Mesendoderm (in vitro differentiated cells): ENCODE results near the gene ST3GAL6.

Experiments
- DNase-seq: peaks from one replicate; pipeline ENCODE4 v3.0.0; 2013
- H2AK5ac ChIP-seq: 2 replicates; pipeline ENCODE4 v1.6.1; 2013; ENCODE audit warnings: low read length, inconsistent platforms
- H2BK120ac ChIP-seq: 2 replicates; pipeline ENCODE4 v1.6.1; 2013; ENCODE audit warnings: low read depth, mild to moderate bottlenecking, low read length, moderate library complexity, mixed read lengths
- H2BK15ac ChIP-seq: replicated peaks from 2 replicates; pipeline ENCODE4 v1.6.1; 2013; ENCODE audit warnings: low read depth, mild to moderate bottlenecking, moderate library complexity
- H2BK5ac ChIP-seq: 2 replicates; pipeline ENCODE4 v1.6.1; 2013; ENCODE audit warnings: low read length, inconsistent platforms
- H3K18ac ChIP-seq: 2 replicates; pipeline ENCODE4 v1.6.1; 2013; ENCODE audit warnings: mild to moderate bottlenecking, low read length, mixed read lengths
- H3K23ac ChIP-seq: one replicate; pipeline ENCODE4 v1.6.1; 2013; ENCODE audit warnings: low read length
- H3K27ac ChIP-seq: 2 replicates; pipeline ENCODE4 v1.5.1; 2013; ENCODE audit warnings: low read depth, mild to moderate bottlenecking, inconsistent platforms, low read length, moderate library complexity
- H3K27me3 ChIP-seq: 2 replicates; pipeline ENCODE4 v1.6.1; 2013; ENCODE audit warnings: low read length, control low read depth, mild to moderate bottlenecking, inconsistent platforms; ENCODE audit not compliant: insufficient read depth, poor library complexity
- H3K36me3 ChIP-seq: 2 replicates; pipeline ENCODE4 v1.6.1; 2013; ENCODE audit warnings: low read length, inconsistent platforms; ENCODE audit not compliant: control insufficient read depth, insufficient read depth
- H3K4ac ChIP-seq: one replicate; pipeline ENCODE4 v1.6.1; 2013; ENCODE audit warnings: low read depth, mild to moderate bottlenecking, low read length, moderate library complexity
- H3K4me1 ChIP-seq: 2 replicates; pipeline ENCODE4 v1.6.1; 2013; ENCODE audit warnings: low read depth, low read length, inconsistent platforms; ENCODE audit not compliant: control insufficient read depth
- H3K4me2 ChIP-seq: 2 replicates; pipeline ENCODE4 v1.6.1; 2013; ENCODE audit warnings: low read length
- H3K4me3 ChIP-seq: 2 replicates; pipeline ENCODE4 v1.5.1; 2013; ENCODE audit warnings: mild to moderate bottlenecking, low read length
- H3K56ac ChIP-seq: one replicate; pipeline ENCODE4 v1.6.1; 2013; ENCODE audit warnings: low read length
- H3K79me1 ChIP-seq: 2 replicates; pipeline ENCODE4 v1.6.1; 2013; ENCODE audit warnings: low read length, inconsistent platforms
- H3K79me2 ChIP-seq: 2 replicates; pipeline ENCODE4 v1.6.1; 2013; ENCODE audit warnings: mild to moderate bottlenecking, low read length; ENCODE audit not compliant: control insufficient read depth, insufficient read depth
- H3K9ac ChIP-seq: 2 replicates; pipeline ENCODE4 v1.6.1; 2013; ENCODE audit warnings: low read length, inconsistent platforms
- H4K5ac ChIP-seq: one replicate; pipeline ENCODE4 v1.6.1; 2013; ENCODE audit warnings: low read length
- H4K8ac ChIP-seq: one replicate; pipeline ENCODE4 v1.6.1; 2013; ENCODE audit warnings: low read depth, mild to moderate bottlenecking, control low read depth, low read length, moderate library complexity
- WGBS: extraction: QIAGEN DNeasy Blood & Tissue Kit; methylation state at CpG from one replicate; pipeline ENCODE4 v1.1.7; 2013; ENCODE audit warnings: low lambda C conversion rate, missing lambda C conversion rate; ENCODE audit not compliant: insufficient coverage; ENCODE audit errors: extremely low coverage; 5-methylcytosine and 5-hydroxymethylcytosine counted together

ST3GAL6 gene

DNA sequence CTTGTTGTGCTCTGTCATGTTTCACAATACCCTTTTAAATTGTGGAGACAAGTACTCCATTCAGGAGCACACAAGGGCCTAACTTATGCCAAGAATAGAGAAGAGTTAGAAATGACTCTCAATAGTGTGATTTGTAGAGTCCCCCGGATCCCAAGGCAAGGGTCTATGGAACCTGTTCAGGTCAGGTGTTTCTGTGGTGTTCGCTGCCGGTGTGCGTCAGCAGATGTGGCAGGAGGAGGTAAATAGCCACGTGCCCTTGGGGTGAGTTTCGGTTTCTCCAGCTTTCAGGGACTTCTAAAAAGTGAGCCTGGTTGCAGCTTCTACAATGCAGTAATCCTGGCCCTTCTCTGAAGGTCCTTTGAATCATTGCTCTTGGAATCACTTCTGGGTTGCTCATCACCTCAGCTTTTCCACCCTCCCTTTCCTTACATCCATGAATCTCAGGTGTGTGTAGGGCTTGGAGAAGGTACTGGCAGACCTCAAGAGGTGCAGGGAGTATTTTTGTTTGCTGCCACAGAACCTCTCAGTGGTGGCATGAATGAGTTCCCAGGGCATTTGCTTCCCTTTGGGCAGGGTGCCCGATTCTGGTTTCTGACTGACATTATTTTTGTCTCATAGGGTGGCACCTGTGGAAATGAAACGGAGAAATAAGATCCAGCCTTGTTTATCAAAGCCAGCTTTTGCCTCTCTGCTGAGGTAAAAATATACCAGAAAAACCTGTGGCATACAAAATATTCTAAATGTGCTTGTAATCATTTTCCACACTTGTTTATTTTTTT is 7.3 kb downstream of the ST3GAL6 start:
- H3K79me2 ChIP-seq: no peaks in the 10 kb centered on the region
- DNase-seq: no peak
- H3K4ac ChIP-seq: no peak overlapping the region
- WGBS: no CpG with 5 or more reads among the region's 8 CpGs
- no peak overlapping the region for H3K4me3 ChIP-seq
- no peak overlapping the region for H4K5ac ChIP-seq
- no peak overlapping the region for H2BK5ac ChIP-seq
- no peaks in the 10 kb centered on the region for H3K36me3 ChIP-seq
- no peaks in the 10 kb centered on the region for H3K4me1 ChIP-seq
- H3K27ac ChIP-seq: no peak overlapping the region
- H3K4me2 ChIP-seq: no peak overlapping the region
- H3K79me1 ChIP-seq: no peaks in the 10 kb centered on the region
- H2BK15ac ChIP-seq: no peak overlapping the region
- H2BK120ac ChIP-seq: no peak overlapping the region
- no peak overlapping the region for H3K23ac ChIP-seq
- no peak overlapping the region for H3K18ac ChIP-seq
- H3K56ac ChIP-seq: no peak overlapping the region
- no peaks in the 10 kb centered on the region for H3K27me3 ChIP-seq
- H4K8ac ChIP-seq: no peak overlapping the region
- no peak overlapping the region for H3K9ac ChIP-seq
- no peak overlapping the region for H2AK5ac ChIP-seq

DNA sequence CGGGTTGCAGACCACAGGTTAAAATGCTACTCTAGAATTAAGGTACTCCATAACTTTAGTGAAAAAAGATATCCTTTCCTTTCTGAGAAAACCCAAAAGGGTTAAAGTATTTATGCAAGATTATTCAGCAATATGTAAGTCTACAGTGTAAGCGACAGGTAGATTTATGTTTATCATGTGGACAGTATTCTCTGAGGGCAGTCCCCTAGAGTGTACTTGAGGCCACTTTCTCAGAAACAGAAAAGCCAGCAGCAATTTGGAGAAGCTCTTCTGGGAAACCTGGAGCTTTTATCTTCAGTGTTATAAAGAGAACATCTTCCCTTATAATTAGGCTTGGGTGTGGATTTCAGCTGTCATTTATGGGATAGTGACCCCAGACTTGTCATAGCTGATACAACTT is 8.9 kb downstream of the ST3GAL6 start:
- Histone ChIP-seq H3K36me3 (no peaks in the 10 kb centered on the region), H3K4me2 (no peak overlapping the region), H3K79me1 (no peaks in the 10 kb centered on the region), H3K18ac (no peak overlapping the region), H3K4me3 (no peak overlapping the region), H2AK5ac (no peak overlapping the region), H2BK15ac (no peak overlapping the region), H3K4ac (no peak overlapping the region), H2BK5ac (no peak overlapping the region), H2BK120ac (no peak overlapping the region), H4K8ac (no peak overlapping the region), H3K79me2 (no peaks in the 10 kb centered on the region), H3K56ac (no peak overlapping the region), H3K27ac (no peak overlapping the region), H3K27me3 (no peaks in the 10 kb centered on the region), H3K4me1 (no peaks in the 10 kb centered on the region), H3K23ac (no peak overlapping the region), H3K9ac (no peak overlapping the region), H4K5ac (no peak overlapping the region)
- WGBS: no CpG with 5 or more reads among the region's 2 CpGs
- no peak for DNase-seq

DNA sequence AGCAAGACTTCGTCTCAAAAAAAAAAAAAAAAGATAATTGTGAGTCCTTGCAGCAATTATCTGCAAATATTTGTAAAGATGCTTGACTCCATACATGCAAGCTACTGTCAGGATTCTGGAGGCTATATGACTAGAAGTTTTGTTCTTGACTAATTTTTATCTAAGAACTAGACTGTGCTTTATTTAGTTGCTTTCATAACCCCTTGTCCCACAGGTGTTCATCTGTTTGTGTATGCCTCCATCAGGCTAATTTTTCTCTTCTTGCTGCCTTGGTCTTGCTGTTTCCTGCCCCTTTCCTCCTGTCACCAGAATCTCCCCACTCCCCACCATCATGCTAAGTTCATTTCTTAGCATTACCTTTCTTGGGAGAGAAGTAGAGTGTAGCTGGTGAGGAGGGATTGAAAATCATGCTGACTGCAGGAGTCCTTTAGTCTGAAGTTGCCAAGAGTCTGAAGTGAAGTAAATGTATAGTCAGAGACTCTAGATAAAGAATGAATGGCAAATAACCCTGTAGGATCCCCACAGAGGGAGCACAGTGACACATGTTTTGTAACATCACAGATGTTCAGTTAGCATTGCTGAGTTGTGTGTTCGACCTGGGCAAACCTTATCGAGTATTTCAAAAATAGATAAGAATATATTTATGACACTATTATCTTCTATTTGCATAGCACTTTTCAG is 12.5 kb downstream of the ST3GAL6 start:
- Histone ChIP-seq H2BK15ac (no peak overlapping the region), H3K79me2 (no peaks in the 10 kb centered on the region), H3K36me3 (no peaks in the 10 kb centered on the region), H3K56ac (no peak overlapping the region), H2AK5ac (no peak overlapping the region), H3K4ac (no peak overlapping the region), H3K79me1 (no peaks in the 10 kb centered on the region), H3K18ac (no peak overlapping the region), H3K27me3 (no peaks in the 10 kb centered on the region), H3K27ac (no peak overlapping the region), H3K4me3 (no peak overlapping the region), H3K23ac (no peak overlapping the region), H3K4me1 (no peaks in the 10 kb centered on the region), H4K5ac (no peak overlapping the region), H3K4me2 (no peak overlapping the region), H4K8ac (no peak overlapping the region), H3K9ac (no peak overlapping the region), H2BK120ac (no peak overlapping the region), H2BK5ac (no peak overlapping the region)
- no CpG with 5 or more reads among the region's 3 CpGs for WGBS
- no peak for DNase-seq

DNA sequence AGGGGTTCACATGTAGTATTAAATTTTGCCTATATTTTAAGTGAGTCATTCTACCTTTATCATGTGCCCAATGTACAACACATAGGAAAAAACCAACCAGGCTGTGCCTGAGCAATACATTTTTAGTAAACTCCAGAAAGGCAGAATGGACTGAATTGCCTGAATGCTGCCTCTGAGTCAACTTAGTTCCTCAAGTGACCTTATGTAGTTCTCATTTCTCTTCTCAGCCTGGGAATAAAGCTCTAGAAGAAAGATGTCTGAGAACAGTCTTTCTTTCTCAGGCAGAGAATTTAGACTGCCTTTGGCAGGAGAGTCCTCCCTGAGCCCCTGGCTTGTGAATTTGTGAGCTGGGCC is 13.0 kb downstream of the ST3GAL6 start:
- H2BK15ac ChIP-seq: no peak overlapping the region
- no peak overlapping the region for H3K4me2 ChIP-seq
- no peak overlapping the region for H2BK5ac ChIP-seq
- no peaks in the 10 kb centered on the region for H3K79me1 ChIP-seq
- H3K27me3 ChIP-seq: no peaks in the 10 kb centered on the region
- H3K56ac ChIP-seq: no peak overlapping the region
- no peaks in the 10 kb centered on the region for H3K36me3 ChIP-seq
- H2BK120ac ChIP-seq: no peak overlapping the region
- no peak overlapping the region for H3K9ac ChIP-seq
- DNase-seq: no peak
- H3K18ac ChIP-seq: no peak overlapping the region
- no peaks in the 10 kb centered on the region for H3K4me1 ChIP-seq
- no peak overlapping the region for H4K5ac ChIP-seq
- H2AK5ac ChIP-seq: no peak overlapping the region
- H3K4me3 ChIP-seq: no peak overlapping the region
- no peak overlapping the region for H3K4ac ChIP-seq
- no peak overlapping the region for H3K27ac ChIP-seq
- H3K79me2 ChIP-seq: no peaks in the 10 kb centered on the region
- no peak overlapping the region for H3K23ac ChIP-seq
- no peak overlapping the region for H4K8ac ChIP-seq

DNA sequence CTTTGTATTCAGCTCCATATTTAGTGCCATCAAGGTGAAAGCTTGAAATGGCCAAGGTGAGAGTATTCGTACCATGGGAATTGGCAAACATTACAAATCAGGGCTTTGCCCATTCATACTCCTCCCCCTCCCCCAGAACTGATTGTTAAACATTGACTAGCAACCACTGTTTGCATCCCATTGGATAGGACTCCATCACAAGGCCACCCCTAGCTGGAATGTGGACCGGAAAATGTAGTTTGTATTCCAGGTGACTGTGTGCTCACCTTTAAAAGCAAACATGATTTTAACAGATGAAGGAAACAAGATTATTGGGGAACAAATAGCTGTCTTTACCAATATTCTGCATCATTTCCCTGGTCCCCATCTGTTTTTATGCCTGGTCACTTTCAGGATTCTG is 14.1 kb downstream of the ST3GAL6 start:
- H3K79me2 ChIP-seq: no peaks in the 10 kb centered on the region
- no peak overlapping the region for H2BK120ac ChIP-seq
- H3K4me2 ChIP-seq: no peak overlapping the region
- no peaks in the 10 kb centered on the region for H3K27me3 ChIP-seq
- H3K27ac ChIP-seq: no peak overlapping the region
- H2BK5ac ChIP-seq: no peak overlapping the region
- H3K23ac ChIP-seq: no peak overlapping the region
- no peaks in the 10 kb centered on the region for H3K36me3 ChIP-seq
- H3K4me3 ChIP-seq: no peak overlapping the region
- no peak for DNase-seq
- no peak overlapping the region for H3K18ac ChIP-seq
- H4K5ac ChIP-seq: no peak overlapping the region
- no peak overlapping the region for H3K9ac ChIP-seq
- H3K4me1 ChIP-seq: no peaks in the 10 kb centered on the region
- no CpG with 5 or more reads among the region's 2 CpGs for WGBS
- H3K4ac ChIP-seq: no peak overlapping the region
- no peak overlapping the region for H2BK15ac ChIP-seq
- no peak overlapping the region for H3K56ac ChIP-seq
- no peaks in the 10 kb centered on the region for H3K79me1 ChIP-seq
- no peak overlapping the region for H2AK5ac ChIP-seq
- no peak overlapping the region for H4K8ac ChIP-seq

DNA sequence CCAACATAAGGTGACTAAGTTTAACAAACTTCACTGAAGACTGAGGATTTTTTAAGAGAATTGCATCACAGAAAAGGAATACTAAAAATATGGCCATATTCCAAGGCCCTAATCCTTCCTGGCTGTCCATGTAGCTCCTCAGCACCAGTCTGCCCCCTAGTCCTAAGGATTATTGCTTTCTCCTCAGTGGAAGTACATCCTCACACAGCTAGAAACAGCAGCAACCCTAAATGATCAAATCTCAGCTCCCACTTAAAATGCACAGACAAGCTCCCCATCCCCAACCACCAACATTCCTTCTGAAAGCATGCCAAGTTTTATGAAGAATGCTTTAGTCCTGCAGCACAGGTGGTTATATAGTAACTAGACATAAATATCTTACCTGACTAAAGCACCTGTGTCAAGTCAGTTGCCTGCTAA is 14.7 kb downstream of the ST3GAL6 start:
- no peak overlapping the region for H2AK5ac ChIP-seq
- no peaks in the 10 kb centered on the region for H3K36me3 ChIP-seq
- no peaks in the 10 kb centered on the region for H3K4me1 ChIP-seq
- H3K56ac ChIP-seq: no peak overlapping the region
- H3K23ac ChIP-seq: no peak overlapping the region
- no peak overlapping the region for H3K27ac ChIP-seq
- no peak overlapping the region for H3K4me2 ChIP-seq
- H3K4ac ChIP-seq: no peak overlapping the region
- H3K4me3 ChIP-seq: no peak overlapping the region
- H3K18ac ChIP-seq: no peak overlapping the region
- H3K9ac ChIP-seq: no peak overlapping the region
- no peak overlapping the region for H2BK15ac ChIP-seq
- DNase-seq: no peak
- H2BK120ac ChIP-seq: no peak overlapping the region
- no peak overlapping the region for H4K8ac ChIP-seq
- no peak overlapping the region for H2BK5ac ChIP-seq
- no peaks in the 10 kb centered on the region for H3K79me2 ChIP-seq
- no peak overlapping the region for H4K5ac ChIP-seq
- H3K27me3 ChIP-seq: no peaks in the 10 kb centered on the region
- no peaks in the 10 kb centered on the region for H3K79me1 ChIP-seq
